RCC 7860 (cell line): ENCODE data around the gene KAT7.
"Not testable (repeated sequence)": the region's sequence is repeated elsewhere in the genome, so short reads cannot be mapped to it uniquely, and the experiment has no call there.

Experiments
- DNase-seq: peaks from one replicate; pipeline ENCODE4 v3.0.0-alpha.2; 2015; ENCODE audit warnings: low spot score
- FAIRE-seq: peaks from 2 replicates; lab custom pipeline; 2012; peaks lifted over from hg19 to GRCh38; lab: Jason Lieb, UNC

The KAT7 gene

DNA sequence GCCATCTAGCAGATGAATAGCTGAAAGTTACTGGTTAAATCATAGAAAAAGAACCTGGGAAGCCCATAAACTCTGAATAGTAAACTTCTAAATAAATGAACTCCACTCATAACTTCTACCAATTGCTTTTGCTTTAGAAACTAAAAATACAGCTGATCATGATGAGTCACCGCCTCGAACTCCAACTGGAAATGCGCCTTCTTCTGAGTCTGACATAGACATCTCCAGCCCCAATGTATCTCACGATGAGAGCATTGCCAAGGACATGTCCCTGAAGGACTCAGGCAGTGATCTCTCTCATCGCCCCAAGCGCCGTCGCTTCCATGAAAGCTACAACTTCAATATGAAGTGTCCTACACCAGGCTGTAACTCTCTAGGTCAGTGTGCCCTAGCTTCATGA, 9.7 kb downstream of the KAT7 start:
- no peak for FAIRE-seq
- DNase-seq, result no peak

DNA sequence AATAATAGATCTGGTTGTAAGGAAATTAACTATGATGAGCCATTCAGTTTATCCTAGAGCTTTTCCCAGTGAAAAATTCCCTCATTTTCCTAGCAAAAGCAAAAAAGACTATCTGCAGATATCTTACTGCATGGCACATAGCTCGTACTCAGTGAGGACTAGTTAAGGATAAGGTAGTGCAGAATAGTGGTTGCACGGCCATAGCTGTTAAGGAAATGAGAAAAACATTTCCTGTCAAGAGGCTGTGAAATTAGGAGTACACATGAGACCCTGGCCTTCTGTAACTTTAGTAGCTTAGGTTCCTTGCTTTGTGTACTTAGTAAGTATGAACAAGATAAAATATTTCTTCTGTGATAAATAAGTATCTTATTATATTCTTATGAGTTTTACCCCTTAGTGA, 10.3 kb downstream of the KAT7 start:
- FAIRE-seq (no peak), DNase-seq (no peak)

DNA sequence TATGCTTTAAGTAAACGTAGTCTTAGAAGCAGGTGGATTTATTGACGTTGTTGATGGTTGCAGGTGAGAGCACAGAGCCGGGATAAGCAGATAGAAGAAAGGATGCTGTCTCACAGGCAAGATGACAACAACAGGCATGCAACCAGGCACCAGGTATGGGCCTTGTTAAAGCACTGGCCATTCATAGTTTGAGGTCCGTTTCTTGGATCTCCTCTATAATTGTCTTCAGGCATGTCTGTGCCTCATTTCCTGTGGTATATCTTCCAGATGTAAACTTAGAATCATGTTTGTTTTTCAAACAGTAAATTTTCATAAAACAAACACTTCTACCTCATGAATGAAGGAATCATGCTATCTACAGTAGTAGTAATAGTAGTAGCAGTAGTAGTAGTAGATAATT, 20.6 kb downstream of the KAT7 start:
- FAIRE-seq (no peak), DNase-seq (no peak)

DNA sequence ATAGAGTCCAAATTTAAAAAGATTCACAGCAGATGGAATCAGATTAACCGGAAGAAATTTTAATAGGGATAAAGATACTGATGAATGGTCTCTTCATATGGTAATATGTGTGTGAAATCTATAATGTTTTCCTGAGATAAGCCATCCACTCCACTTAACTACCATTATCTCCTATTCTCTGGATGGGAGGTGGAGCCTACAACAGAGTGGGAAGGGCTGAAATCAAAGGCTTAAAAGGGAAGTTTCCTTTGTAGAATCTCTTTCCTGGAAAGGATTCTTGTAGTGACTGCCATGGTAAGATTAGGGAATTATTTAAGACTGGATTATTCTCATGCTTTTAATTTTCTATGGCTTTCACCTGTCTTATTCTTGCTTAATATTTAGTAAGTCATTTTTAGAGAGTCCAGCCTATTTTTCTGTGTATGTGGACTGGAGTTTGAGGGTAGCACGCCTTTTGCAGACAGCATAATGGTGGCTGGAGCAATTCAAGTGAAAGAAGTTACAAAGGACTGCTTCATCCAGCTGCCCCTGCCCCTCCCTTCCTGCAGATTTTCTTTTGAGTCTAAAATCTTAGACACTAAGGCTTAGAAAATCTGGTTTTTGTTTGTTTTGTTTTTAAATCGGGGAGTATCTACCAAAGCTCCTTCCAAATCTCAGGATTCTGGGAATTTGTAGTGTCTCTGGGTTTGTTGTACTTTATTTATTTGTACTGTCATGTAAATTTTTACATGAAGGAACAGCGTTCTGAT, 26.5 kb downstream of the KAT7 start:
- DNase-seq (no peak), FAIRE-seq (no peak)

DNA sequence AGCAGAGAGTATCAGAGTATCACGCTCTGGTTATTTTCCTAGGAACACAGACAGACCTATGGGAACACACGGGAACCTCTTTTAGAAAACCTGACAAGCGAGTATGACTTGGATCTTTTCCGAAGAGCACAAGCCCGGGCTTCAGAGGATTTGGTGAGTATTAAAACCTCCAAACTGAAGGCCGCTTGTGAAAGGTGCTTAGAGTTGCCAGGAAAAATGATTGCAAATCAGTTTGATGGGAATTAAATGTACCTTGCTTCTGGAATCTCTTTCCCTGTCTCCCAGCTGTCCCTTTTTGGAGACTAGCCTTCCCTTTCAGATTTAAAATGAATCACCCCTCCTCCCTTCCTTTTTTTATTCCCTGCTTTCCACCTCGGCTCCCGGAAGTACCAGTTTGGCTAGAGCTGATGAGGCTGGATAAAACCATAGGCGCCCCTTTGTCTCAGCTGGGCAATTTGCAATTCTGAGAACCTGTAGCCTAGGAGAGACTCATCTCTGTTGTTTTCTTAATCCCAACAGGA, 27.3 kb downstream of the KAT7 start:
- FAIRE-seq, result no peak
- DNase-seq, result no peak

DNA sequence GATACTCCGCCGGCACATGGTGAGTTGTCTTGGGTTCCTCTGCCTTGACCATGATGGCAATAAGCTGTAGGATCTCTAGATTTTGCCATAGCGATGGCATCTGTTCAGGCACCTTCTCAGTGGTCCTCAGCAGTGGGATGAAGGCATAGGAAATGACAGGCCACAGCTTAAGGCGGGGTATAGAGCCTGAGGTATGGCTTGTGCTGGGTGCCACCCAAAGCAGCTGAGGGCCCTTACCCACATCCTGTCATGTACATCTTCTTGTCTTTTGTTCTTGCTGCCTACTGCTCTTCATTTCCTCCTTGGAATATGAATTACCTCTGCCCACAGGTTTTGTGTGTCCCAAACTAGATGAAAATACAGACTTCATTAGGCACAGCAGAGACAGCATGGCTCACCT, 29.5 kb downstream of the KAT7 start:
- no peak for FAIRE-seq
- DNase-seq, result no peak

DNA sequence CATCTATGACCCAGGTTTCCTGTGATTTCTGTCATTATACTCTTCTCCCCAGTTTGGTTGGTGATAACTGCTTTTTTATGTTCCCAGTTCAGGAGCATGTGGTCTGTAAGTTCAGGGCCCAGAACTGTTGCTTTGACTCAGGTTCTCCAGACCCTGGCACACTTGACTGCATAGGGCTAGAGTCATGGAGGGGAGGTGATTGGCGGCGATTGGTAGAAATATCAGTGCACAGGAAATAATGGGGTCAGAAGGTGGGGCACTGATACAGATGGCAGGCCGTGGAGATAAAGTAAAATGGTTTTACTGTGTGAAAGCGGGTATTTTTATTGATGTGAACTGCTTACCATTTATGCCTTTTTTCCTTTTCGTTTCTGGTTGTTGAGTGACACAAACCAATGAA, 30.7 kb downstream of the KAT7 start:
- no peak for DNase-seq
- FAIRE-seq, result no peak

DNA sequence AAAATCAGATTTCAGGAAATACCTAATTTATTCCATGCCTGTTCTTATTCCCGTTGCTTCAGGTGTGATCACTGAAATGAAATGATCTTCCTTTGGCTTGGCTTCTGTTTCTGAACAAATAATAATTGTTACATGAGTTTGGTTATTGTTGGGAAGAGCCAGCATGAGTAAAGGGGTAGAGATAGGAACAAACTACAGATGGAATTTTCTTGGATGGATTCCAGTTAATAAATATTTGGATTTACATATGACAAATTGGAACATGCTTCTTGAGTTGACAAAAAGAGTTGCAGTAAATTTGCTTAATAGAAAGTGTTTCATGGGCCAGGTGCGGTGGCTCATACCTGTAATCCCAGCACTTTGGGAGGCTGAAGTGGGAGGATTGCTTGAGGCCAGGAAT, 31.2 kb downstream of the KAT7 start:
- FAIRE-seq (no peak), DNase-seq (no peak)

DNA sequence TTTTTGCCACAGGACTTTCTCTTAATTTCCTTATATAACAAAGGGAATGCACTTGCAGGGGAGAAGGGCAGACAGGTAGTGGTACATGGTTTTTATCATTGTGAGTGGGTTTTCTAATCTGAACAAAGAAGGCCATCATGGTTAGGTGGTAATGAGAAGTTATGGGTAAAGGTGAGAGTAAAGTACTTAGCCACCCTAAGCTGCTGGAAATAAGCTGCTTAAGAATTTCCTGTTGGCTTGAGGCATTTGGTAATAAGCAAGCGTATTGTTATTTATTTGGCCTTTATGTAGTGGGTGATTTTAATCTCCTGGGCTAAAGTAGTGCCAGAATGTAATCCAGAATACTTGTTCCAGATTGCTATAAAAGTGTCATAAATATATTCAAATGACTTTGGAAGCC, 32.3 kb downstream of the KAT7 start:
- DNase-seq (no peak), FAIRE-seq (no peak)

DNA sequence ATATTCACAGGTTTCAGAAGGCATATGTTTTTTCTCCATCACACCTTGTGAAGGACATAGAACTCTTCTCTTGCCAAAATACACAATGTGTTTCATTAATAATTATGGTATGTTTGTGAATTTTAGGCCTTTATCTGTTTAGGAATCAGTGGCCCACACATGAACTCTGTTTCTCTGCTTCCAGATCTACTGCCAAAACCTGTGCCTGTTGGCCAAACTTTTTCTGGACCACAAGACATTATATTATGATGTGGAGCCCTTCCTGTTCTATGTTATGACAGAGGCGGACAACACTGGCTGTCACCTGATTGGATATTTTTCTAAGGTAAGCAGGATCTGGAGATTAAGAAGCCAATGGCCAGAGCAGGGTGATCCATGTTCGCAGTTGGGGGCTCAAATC, 33.0 kb downstream of the KAT7 start:
- FAIRE-seq (no peak), DNase-seq (no peak)

DNA sequence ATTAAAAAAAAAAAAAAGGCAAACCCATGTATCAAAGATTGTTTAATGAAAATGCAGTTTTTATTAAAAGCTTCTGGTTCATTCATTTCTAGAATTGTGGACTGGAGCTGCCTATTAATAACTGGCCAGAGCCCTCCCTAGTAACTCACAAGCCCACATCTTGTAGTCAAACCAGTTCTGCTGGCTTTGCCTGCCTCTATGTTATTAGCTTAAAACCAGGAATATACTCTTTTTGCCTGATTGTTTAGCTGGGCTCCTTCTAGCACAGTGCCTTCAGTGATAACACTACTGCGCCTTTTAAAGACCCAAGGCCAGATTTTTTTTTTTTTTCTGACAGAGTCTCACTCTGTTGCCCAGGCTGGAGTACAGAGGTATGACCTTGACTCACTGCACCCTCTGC, 33.4 kb downstream of the KAT7 start:
- DNase-seq (no peak), FAIRE-seq (no peak)

DNA sequence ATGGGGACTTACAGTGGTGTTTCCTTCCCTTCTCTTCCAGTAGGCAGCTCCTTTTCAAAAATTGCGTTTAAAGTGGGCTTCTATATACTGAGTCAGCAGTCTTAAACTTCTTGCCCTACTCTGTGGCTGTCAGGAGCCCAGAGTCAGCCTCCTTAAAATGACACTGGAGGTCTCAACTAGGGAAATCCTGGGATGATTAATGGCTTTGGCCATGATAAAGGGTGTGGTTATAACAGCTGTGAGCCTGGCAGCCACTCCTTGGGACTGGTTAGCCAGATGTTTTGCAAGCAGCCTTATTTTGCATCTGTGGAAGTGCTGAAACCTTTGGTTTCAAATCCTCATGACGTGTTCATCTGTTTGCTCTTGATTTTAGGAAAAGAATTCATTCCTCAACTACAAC, 34.3 kb downstream of the KAT7 start:
- FAIRE-seq, result no peak
- no peak for DNase-seq

DNA sequence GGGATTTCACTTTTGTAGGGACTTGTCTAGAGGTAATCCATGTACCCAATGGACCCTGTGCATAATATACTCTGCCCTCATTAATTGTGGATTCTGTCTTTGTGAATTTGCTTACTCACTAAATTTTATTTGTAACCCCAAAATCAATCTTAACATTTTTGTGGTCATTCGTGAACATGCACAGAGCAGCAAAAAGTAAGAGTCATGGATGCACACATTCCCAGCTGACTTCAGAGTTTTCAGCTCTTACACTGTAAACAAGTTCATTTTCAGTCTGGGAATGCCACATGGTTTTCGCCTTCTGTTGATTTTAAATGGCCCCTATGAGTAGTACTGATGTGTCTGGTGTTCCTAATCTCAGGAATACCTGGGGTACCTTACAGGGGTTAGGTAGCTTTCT, 35.1 kb downstream of the KAT7 start:
- FAIRE-seq (no peak), DNase-seq (no peak)

DNA sequence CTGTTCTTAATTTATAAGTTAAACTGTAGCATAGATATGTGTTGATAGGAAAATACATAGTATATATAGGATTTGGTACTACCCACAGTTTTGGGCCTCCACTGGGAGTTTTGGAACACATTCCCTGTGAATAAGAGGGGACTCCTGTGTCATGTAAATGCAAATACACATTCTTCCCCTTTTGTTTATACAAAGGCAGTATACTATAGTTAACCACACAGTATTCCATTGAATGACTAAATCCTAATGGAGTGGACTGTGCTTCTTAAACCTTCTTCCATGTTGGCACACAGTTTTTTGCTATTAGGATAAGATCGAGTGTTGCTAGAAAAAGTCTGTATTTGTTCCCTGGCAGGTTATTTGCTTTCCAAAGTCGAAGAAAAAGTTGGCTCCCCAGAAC, 37.2 kb downstream of the KAT7 start:
- DNase-seq, result no peak
- FAIRE-seq, result no peak

DNA sequence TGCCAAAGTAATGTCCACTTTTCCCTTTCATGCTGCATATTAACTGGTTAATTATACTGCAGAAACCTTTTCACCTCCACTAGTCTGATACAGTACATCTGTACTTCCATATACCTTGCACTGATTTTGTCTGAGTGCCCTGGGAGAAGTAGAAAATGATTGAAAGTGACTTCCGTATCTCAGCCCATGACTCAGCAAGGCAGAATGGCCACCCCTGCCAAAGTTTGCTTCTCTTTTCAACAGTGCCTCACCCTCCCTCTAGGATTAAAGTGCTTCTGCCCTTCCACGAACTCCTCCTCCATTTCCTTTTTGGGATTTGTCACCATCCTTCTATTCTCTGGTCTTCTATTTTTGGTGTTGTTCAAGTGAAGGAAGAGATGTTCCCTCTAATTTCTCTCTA, 39.8 kb downstream of the KAT7 start:
- not testable (repeated sequence) for FAIRE-seq, DNase-seq

DNA sequence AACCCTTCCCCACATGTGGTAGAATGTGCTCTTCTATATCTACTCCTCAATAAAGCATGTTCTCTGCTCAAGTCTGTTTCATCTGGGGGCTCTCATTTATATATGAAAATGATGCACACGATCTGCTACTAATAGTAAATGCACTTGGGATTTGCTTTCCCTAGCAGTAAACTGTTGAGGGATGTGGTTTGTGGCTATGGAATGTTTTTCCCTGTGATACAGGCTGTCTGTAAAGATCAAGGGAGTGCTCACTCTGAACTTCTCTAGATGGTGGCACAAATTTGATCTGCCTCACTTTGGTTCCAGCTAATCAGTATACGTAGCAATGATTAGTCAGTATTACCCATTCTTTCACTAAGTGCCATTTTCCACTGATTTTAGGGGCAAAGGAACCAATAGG, 40.5 kb downstream of the KAT7 start:
- FAIRE-seq, result no peak

DNA sequence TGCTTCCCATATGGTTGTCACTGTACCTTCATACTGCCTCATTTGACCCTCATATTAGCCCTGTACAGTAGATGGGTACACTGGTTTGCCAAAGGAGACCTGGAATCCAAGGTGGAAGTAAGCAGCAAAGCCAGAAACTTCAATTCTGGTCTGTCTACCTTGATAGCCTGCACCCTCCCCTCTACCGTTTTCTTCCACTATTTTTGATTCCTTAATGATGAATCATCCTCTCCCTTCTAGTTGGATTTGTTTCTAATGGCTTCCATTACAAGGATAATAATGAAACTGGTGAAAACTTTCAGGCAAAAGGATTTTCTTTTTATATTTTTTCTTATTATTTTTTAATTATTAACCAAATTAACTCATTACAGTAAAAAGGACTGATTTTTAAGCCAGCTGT, 42.1 kb downstream of the KAT7 start:
- FAIRE-seq, result peak; percentile 62
- peak; percentile 30 for DNase-seq

More for the DNA sequence above, 40.5 kb downstream of the KAT7 start:
- DNase-seq, result no peak

DNA sequence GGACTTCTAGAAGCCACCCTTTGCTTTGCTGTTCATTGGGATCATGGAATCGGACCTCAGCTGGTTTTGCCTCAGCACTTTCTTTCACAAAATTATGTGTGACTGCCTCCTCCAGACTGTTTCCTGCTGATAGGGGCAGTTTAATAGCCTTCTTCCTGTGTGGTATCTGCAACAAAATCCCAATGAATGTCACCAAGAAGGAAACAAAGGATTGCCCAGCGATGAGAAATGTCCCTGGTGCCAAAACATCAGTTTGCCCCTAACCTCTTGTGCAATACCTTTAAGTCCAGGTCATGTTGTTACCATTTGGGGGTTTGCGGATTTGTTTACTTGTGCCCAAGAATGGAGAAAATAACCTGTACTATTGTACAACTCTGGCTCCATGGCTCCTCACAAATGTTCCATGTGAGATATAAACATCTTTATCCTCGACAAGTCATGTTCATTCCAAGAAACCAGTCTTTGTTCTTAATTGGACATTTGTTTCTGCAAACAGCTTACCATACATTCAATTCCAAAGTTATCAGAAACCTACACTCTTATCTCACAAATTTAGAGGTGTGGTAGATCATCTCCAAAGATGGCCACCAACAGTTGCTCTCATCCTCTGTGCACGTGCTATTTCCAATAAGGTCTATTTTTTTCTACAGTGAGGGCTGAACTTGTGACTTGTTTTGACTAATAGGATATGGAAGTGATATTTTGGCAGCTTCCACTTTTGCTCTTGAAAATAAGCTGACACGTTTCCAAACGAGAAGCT, 44.5 kb downstream of the KAT7 start:
- no peak for DNase-seq
- no peak for FAIRE-seq

DNA sequence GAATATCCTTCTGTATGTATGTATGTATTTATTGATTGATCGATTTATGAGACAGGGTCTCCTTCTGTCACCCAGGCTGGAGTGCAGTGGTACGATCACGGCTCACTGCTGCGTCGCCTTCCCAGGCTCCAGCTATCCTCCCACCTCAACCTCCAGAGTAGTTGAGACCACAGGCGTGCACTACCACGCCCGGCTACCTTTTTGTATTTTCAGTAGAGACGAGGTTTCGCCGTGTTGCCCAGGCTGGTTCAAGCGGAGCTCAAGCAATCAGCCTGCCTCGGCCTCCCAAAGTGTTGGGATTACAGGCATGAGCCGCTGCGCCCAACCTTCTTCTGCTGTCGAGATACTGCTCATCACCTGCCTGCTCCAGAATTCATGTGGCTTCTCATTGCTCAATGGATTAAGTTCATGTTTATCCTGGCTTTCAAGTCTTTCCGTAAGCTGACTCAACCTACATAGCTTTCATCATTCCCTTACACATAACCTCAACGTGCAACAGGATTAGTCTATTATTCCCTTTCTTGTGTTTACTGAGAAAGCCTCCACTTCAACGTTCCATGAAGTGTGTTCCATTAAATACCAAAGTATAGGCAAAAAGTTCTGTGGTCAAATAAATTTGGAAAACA, 45.8 kb downstream of the KAT7 start:
- no peak for FAIRE-seq
- DNase-seq, result no peak

DNA sequence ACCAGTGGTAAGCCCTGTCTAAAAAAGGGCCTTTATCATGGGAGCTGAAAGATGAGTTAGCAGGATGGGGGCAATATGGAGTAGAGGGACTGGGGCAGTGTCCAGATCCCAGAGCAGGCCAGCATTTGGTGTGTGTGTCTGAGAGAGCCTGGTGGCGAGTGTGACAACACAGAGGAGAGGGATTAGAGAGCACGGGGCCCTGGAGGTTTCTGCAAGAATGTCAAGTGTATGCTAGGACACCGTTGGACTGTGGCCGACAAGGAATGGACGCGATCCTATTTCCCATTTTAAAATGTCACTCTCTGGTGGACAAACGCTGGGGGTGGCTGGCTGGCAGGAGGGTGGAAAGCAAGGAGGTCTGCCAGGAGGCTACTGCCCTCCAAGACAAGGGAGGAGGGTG, 47.0 kb downstream of the KAT7 start:
- no peak for FAIRE-seq

DNA sequence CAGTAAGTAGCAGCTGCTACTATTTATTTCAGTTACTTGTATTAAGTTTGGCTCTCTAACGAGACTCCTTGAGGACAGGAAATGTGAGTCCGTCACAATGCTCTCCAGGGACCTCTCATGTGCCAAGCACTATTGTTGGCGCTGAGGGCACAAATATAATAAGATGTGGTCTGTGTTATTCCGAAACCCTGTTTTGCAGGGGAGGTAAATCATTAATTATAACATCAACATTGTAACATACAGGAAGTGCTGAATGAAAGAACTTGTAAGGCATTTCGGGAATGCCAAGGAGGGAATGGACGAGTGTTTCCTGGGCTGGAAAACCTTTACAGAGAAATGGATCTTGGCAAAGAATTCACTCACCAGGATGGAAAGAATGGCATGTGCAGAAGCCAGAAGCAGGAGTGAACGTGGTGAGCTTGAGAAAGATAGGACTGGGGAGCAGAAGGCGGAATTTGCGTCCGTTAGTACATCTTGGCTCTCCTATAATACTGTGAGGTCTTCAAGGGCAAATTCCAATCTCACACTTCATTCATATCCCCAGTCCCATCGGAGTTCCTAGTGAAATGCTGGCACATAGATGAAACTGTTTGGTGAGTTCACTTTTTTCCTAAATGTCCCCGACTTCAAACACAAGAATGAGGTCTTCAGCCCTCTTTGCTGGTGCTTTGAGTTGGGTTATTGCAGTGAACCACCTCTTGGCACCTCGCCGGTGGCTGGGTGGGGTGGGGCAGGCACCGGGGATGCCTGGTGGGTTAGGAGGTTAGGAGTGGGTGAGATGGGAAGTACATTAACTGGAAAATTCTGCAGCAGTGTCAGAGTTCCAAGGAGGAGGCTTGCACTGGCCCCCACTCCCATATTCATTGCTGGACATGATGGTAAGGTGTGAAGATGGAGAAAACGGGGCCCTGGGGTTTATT, 47.9 kb downstream of the KAT7 start:
- peak; percentile 79 for FAIRE-seq

More for the DNA sequence above, 47.0 kb downstream of the KAT7 start:
- DNase-seq, result no peak

More for the DNA sequence above, 47.9 kb downstream of the KAT7 start:
- DNase-seq, result peak; percentile 79
